Breast epithelium (tissue), 3 donors: Measurements from ENCODE around the gene TCOF1.

Experiments used
- POLR2A ChIP-seq: fragments of 450-650 bp; IDR thresholded peaks from one replicate; pipeline ENCODE4 v1.6.1; 2016; ENCODE audit warnings: antibody characterized with exemption, mild to moderate bottlenecking, moderate library complexity
- POLR2AphosphoS5 ChIP-seq, 3 donors: sonication (generic); formaldehyde crosslinking; IDR thresholded peaks; one replicate each; pipeline ENCODE4 v1.6.1; 2017; ENCODE audit warnings: antibody characterized with exemption in 3 of 3
- TF ChIP-seq, protein P1 (sequence below), 3 donors: fragments of 450-650 bp; IDR thresholded peaks; one replicate each; pipeline ENCODE4 v1.5.1; 2016 to 2017; ENCODE audit warnings: antibody characterized with exemption in 3 of 3, mild to moderate bottlenecking in 3 of 3, moderate library complexity in 3 of 3

DNA sequence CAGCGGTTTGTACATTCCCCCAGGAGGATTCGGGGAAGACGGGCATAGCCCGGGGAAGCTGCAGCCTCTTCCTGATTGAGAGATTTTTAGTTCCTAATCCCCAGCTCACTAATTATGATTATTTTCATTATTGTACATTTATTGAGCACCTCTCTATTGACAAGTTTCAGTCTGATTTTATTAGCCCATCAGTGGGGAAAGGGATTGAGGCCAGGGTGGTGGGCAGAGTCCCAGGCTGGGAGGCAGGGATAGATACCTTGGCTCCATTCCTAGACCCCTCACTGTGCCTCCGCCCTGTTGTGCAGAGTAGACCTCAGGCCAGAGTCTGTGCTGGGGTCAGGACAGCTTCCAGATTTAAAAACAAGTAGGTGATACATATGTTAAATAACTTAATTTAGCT lies 27.2 kb downstream of the TCOF1 start:
- no peak for TF ChIP-seq POLR2A
- TF ChIP-seq, protein P1, sequence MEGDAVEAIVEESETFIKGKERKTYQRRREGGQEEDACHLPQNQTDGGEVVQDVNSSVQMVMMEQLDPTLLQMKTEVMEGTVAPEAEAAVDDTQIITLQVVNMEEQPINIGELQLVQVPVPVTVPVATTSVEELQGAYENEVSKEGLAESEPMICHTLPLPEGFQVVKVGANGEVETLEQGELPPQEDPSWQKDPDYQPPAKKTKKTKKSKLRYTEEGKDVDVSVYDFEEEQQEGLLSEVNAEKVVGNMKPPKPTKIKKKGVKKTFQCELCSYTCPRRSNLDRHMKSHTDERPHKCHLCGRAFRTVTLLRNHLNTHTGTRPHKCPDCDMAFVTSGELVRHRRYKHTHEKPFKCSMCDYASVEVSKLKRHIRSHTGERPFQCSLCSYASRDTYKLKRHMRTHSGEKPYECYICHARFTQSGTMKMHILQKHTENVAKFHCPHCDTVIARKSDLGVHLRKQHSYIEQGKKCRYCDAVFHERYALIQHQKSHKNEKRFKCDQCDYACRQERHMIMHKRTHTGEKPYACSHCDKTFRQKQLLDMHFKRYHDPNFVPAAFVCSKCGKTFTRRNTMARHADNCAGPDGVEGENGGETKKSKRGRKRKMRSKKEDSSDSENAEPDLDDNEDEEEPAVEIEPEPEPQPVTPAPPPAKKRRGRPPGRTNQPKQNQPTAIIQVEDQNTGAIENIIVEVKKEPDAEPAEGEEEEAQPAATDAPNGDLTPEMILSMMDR (IDR thresholded peaks at IDR 0.05): no peak
- no peak for TF ChIP-seq POLR2AphosphoS5 (IDR thresholded peaks at IDR 0.05)
